HepG2 (cell line): ENCODE results near the gene LSM5.

Experiments used
- BHLHE40 ChIP-seq: IDR thresholded peaks from 2 replicates; pipeline ENCODE4 v1.6.1; 2011; ENCODE audit warnings: low read length, improper control_type of control experiment
- DPF2 ChIP-seq: sonication (generic); formaldehyde crosslinking; IDR thresholded peaks from 2 replicates; pipeline ENCODE4 v1.4.0; 2020; ENCODE audit warnings: mild to moderate bottlenecking, low read depth, missing genetic modification reagents, borderline replicate concordance
- EP300 ChIP-seq, 3 experiments: sonication (generic) in 1 of 3; formaldehyde crosslinking in 1 of 3; IDR thresholded peaks; 2 replicates each; pipeline versions ENCODE4 v1.5.1 to v1.6.1; 2011 to 2020; ENCODE audit warnings: low read depth in 2 of 3, low read length in 2 of 3, borderline replicate concordance in 1 of 3, improper control_type of control experiment in 1 of 3, mild to moderate bottlenecking in 1 of 3, missing genetic modification reagents in 1 of 3, moderate library complexity in 1 of 3
- MAX ChIP-seq: IDR thresholded peaks from 2 replicates; pipeline ENCODE4 v1.6.1; 2012; ENCODE audit warnings: inconsistent platforms
- MEIS1 ChIP-seq: sonication (generic); formaldehyde crosslinking; IDR thresholded peaks from 2 replicates; pipeline ENCODE4 v1.9.0; 2021; ENCODE audit warnings: mild to moderate bottlenecking, missing genetic modification reagents, moderate library complexity, borderline replicate concordance
- NR2C2 ChIP-seq: sonication (generic); formaldehyde crosslinking; IDR thresholded peaks from 2 replicates; pipeline ENCODE4 v1.4.0; 2020; ENCODE audit warnings: missing genetic modification reagents, mild to moderate bottlenecking, moderate library complexity, borderline replicate concordance
- SMAD3 ChIP-seq: sonication (generic); formaldehyde crosslinking; IDR thresholded peaks from 2 replicates; pipeline ENCODE4 v1.4.0; 2020; ENCODE audit warnings: missing genetic modification reagents

GRCh38 chr7:32536585-32536984 lies 46.4 kb upstream of the LSM5 start:
- TF ChIP-seq DPF2 (CRISPR knock-in tag): no peak
- TF ChIP-seq BHLHE40: no peak
- no peak for TF ChIP-seq SMAD3
- TF ChIP-seq EP300 (IDR thresholded peaks at IDR 0.05; ENCODE audit: low read depth in 2 of 2, low read length in 2 of 2): no peak
- no peak for TF ChIP-seq EP300 (CRISPR knock-in tag; IDR thresholded peaks at IDR 0.05; ENCODE audit: borderline replicate concordance)
- no peak for TF ChIP-seq NR2C2 (CRISPR knock-in tag)
- no peak for TF ChIP-seq MEIS1 (CRISPR knock-in tag)
- TF ChIP-seq MAX: no peak
